Cortex of kidney (tissue), 1 donor: ENCODE measurements around the gene SNCAIP.

Experiments
- DNase-seq: peaks from one replicate; lab custom pipeline; 2025; lab: John Stamatoyannopoulos, UW

Gene SNCAIP

DNA sequence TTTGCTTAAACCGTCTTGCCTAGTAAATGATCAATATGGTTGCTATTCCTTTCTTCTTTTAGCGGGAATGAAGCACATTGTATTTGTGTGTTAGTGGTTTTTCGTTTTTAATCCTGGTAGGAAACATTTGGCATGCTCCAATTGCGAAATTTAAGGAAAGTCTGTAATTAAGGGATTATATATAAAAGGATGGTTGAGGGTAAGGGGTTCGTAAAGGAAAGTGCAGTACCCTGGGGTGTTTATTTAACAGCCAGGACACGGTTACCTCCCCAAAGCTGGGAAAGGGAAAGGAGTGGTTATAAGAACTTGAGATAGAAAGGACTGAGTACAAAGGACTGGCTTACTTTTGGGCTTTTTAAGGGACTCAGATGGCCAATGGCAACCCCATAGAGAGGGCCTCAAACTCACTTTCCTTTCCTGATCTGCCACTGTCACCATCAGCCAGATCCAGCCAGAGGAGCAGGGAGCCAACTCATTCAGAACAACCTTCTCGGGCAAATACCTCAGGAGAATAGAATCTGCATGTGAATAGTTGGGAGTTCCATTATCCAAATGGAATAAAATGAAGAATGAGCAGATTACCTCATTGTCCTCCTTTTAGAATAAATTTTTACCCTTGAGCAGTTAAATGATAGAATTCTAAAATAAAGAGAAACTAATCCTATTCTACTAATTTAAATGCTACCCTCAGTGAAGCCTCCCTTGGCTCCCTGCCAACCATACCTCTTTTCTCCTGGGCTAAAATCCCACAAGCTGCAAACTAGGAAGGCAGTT is 117.7 kb downstream of the SNCAIP start:
- no peak for DNase-seq

- no peak for DNase-seq
Observed at GRCh38 chr5:122430319-122430586, 118.2 kb downstream of the SNCAIP start.

- DNase-seq: no peak
Observed at GRCh38 chr5:122431298-122431697, 119.3 kb downstream of the SNCAIP start.

DNA sequence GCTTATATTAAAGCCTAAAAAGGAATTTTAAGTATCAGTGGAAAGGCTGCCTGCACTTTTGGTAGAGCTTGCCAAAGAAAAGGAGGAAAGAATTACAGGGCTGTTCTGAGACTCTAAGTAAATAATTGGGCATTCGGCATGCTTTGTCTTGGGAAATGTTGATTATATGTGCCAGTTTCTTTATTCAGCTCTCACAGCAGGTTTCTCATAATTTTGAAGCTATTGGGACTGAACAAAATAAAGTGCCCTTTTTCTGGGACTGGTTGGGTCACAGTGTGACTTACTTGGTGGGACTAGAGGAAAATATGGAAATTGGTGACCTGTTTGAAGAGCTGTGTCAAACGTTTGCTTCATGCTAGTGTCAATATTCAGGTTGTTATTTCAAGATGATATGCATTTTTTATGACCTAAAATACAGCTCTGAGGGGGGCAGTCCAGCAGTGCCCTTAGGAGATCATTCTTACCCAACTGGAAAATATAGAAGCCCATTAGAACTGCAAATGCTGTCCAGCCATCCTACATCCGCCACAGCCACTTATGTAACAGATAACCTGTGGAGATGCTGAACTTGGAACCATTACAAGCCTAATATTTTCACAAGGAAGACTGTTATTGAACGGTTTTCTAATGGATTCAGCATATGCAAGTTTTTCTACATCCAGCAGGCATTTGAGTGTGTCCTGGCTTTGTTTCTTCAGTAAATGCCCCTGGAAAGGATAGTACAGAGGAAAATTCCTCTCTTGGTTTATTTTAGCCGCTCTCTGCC is 122.4 kb downstream of the SNCAIP start:
- DNase-seq: no peak

DNA sequence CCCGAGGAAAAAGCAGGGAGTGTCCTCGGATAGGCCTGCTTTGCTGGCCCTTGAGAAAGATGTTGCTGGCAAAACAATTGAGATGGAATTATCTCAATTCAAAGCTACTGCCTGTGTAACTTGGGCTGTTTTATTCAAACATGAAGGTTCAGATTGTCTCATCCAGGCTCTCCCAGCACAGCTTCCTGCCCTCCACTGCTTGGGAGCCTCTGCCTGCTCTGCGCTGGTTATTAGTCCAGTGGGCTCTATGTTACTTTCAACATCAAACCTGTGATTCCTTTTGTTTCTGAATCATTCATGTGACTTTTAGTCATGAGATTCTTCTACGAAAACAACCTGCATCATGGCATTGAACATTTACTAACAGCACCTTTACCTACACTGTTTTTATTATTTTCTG is 123.2 kb downstream of the SNCAIP start:
- no peak for DNase-seq

GRCh38 chr5:122435761-122436160 is 123.7 kb downstream of the SNCAIP start:
- no peak for DNase-seq

- DNase-seq: no peak
Observed at GRCh38 chr5:122436615-122437014, 124.6 kb downstream of the SNCAIP start.

DNA sequence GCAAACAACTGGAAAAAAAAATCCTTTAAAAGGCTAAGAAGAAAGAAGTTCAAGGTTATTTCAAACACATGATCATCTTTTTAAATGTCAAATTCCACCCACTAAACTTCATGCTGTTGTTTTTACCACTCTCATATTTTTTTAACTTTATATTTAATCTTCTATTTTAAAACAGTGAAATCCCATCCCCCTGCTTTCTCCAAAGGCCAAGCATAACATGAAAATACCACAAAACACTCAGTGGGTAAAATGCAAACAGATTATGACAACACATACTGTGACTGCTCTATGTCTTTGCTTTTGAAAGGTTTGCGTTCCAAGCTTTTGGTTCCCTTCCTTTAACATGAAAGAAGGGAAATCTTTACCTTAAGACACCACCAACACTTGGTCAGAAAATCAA is 127.6 kb downstream of the SNCAIP start:
- DNase-seq: no peak

GRCh38 chr5:122442938-122443337 is 130.9 kb downstream of the SNCAIP start:
- DNase-seq: no peak

GRCh38 chr5:122444411-122444810 is 132.4 kb downstream of the SNCAIP start:
- DNase-seq: no peak

GRCh38 chr5:122445070-122445469 is 133.0 kb downstream of the SNCAIP start:
- DNase-seq: no peak

- no peak for DNase-seq
Observed at GRCh38 chr5:122447072-122447471, 135.0 kb downstream of the SNCAIP start.

DNA sequence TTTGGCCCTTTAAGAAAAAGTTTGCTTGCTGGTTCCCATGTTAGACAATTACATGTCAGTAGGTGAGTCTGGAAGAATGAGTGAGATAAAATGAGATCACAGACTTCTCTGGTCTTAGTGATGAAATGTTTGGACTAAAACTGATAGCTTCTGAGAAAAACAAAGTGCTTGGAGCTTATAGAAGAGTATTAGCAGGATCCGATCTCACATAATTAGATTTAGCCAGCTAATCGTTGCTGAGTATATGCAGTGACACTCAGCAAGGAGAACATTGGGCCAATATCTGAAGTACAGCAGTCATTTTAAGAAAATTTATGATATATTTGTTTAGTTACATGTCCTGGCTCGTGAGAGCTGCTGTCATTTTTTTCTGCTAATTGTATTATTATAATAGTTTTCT is 135.8 kb downstream of the SNCAIP start:
- DNase-seq: no peak

DNA sequence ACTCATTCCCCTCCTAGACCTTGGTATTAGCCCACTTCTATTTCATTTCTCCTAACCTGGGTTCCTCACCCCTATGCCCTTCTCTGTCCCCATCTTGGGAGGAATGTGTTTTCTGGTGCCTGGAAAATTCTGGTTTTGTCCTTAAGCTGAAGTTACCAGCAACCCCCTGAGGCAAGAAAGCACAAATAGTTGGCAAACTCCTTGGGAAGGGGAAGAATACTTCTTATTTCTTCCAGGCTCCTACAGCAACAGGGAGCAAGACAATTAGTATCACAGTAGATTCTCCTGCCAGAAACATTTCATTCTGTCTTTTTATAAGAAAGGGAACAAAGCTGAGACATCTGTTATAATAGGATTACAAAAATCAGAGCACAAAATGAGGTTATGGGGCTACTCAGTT is 142.5 kb downstream of the SNCAIP start:
- no peak for DNase-seq

- DNase-seq: no peak
Observed at GRCh38 chr5:122455939-122456338, 143.9 kb downstream of the SNCAIP start.

- no peak for DNase-seq
Observed at GRCh38 chr5:122457178-122457826, 145.3 kb downstream of the SNCAIP start.

GRCh38 chr5:122458278-122458872 is 146.3 kb downstream of the SNCAIP start:
- no peak for DNase-seq

DNA sequence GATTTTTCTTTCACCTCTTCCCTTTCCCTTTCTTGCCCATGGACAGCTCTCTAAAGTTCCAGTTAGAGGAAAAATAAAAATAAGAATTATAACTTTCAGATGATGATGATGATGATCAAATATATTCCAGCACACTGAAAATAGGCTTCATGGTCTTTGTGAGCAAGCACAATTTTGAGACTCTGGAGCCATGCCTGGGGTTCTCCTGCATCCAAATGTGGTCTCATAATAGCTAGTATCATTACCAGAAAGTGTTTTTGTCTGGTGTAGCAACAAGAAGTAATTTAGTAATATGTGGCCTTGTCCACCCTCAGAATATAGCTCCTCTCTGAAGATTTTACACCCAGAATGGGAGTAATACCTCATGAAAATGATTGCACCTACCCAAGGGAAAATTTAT is 150.4 kb downstream of the SNCAIP start:
- no peak for DNase-seq

- DNase-seq: no peak
Observed at GRCh38 chr5:122463221-122463620, 151.2 kb downstream of the SNCAIP start.

DNA sequence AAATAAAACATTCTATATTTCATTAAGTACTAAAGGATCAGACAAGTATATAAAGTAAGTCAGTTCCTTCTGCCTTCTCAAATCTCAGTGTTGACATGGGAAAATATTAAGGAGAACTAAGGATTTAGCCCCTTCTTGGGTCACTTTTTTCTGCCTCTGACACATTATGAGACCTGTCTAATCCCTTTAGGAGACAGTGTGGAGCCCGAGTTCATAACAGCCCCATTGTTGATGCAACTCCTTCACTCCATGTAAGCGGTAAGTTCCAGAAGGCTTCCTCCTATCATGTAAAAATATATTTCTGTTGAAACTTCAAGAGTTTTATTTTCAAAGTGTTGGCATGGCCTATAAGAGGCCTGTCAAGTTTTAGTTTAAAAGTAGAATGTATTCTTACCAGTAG is 152.2 kb downstream of the SNCAIP start:
- no peak for DNase-seq

GRCh38 chr5:122465031-122465577 is 153.1 kb downstream of the SNCAIP start:
- DNase-seq: no peak

DNA sequence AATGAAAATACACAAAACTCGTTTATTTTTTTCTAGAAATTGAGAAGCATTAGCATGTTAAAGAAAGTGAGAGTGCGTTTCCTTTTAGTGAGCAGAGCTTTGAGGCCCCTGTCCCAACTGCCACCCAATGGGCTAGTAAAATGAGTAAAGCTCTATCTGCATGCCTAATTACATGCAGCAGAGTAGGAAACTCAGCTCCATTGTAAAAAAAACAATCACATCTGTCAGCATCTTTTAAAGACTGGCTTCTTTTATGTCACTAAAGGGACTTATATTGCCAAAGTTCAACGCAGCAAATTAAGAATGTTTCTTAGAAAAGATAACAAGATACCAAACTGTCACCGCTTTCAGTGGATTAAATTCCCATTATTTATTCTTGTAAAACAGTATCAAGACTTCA is 154.0 kb downstream of the SNCAIP start:
- no peak for DNase-seq
